Measurements from ENCODE around the gene PRICKLE2.

PRICKLE2 gene

DNA sequence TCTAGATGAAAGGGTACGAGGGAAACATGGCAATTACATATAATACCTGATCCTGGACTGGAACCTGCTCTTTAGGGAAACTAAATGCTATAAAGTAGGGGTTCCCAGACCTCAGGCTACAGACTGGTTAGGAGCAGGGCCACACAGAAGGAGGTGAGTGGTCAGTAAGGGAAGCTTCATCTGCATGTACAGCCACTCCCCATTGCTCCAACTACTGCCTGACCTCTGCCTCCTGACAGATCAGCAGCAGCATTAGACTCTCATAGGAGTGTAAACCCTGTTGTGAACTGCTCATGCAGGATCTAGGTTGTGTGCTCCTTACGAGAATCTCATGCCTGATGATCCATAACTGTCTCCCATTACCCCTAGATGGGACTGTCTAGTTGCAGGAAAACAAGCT, 123.1 kb downstream of the PRICKLE2 start:
- no peak for TF ChIP-seq ZFX (IDR thresholded peaks at IDR 0.05; ENCODE audit: borderline replicate concordance)
- TF ChIP-seq, protein P1, sequence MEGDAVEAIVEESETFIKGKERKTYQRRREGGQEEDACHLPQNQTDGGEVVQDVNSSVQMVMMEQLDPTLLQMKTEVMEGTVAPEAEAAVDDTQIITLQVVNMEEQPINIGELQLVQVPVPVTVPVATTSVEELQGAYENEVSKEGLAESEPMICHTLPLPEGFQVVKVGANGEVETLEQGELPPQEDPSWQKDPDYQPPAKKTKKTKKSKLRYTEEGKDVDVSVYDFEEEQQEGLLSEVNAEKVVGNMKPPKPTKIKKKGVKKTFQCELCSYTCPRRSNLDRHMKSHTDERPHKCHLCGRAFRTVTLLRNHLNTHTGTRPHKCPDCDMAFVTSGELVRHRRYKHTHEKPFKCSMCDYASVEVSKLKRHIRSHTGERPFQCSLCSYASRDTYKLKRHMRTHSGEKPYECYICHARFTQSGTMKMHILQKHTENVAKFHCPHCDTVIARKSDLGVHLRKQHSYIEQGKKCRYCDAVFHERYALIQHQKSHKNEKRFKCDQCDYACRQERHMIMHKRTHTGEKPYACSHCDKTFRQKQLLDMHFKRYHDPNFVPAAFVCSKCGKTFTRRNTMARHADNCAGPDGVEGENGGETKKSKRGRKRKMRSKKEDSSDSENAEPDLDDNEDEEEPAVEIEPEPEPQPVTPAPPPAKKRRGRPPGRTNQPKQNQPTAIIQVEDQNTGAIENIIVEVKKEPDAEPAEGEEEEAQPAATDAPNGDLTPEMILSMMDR (IDR thresholded peaks at IDR 0.05) = no peak
- H3K27ac ChIP-seq = no peak overlapping the region

DNA sequence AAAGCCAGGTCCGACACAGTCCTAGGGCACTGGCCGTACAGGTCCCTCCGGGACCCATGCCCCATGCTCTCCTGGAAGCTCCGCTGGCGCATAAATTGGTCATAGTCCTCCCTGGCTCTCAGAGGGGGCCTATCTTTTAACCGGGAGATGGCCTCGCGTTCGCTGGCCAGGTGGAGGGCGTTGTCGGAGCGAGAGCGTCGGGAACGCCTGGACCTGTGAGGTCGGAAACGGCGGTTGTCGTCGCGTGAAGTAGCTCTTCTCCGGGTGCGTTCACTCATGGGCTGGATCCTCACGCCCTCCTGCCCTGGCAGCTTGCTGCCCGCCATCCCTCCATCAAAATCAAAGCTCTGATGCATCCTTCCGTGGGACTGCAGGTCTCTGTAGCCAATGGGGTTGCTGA, 126.0 kb downstream of the PRICKLE2 start:
- no peak overlapping the region for H3K27ac ChIP-seq
- no peak for TF ChIP-seq ZFX (IDR thresholded peaks at IDR 0.05; ENCODE audit: borderline replicate concordance)
- TF ChIP-seq, protein P1 (IDR thresholded peaks at IDR 0.05) = no peak

DNA sequence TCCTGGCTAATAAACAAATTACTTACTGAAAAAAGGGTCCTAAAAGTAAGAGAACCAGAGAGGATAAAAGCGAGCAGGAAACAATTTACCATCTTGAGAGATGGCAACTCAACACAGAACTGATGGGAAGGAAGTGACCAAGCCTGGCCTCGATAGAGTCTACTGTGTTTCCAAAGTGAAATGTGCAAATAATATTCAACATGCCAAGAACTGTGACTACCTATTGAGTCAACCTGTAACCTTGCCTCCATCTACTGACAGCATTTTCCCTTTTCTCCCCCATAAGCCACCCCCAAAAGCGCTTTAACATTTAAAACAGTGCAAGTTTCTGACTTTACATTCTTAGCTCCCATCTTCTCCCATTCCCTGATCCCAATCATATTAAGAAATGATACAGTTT, 126.6 kb downstream of the PRICKLE2 start:
- no peak overlapping the region for H3K27ac ChIP-seq
- TF ChIP-seq ZFX (IDR thresholded peaks at IDR 0.05; ENCODE audit: borderline replicate concordance) = no peak
- TF ChIP-seq, protein P1 (IDR thresholded peaks at IDR 0.05) = no peak

DNA sequence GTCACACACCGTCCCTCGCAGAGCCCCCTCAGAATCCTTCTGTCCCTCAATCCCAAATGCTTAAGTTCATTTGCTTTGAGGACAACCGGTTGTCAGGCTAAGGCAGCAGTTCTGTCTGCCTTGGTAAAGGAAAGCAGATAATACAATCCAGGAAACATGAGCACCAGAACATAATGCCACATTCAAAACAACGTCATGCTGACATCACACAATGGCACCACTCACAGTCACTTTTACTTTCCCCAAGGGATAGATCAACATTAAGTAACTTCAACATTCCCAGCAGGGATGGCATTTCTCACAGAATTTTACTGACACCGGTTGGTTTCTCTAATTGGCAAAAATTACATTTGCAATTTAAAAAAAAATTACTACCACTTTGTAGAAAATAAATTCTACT, 127.3 kb downstream of the PRICKLE2 start:
- H3K27ac ChIP-seq = no peak overlapping the region
- TF ChIP-seq, protein P1 (IDR thresholded peaks at IDR 0.05) = no peak
- no peak for TF ChIP-seq ZFX (IDR thresholded peaks at IDR 0.05; ENCODE audit: borderline replicate concordance)

DNA sequence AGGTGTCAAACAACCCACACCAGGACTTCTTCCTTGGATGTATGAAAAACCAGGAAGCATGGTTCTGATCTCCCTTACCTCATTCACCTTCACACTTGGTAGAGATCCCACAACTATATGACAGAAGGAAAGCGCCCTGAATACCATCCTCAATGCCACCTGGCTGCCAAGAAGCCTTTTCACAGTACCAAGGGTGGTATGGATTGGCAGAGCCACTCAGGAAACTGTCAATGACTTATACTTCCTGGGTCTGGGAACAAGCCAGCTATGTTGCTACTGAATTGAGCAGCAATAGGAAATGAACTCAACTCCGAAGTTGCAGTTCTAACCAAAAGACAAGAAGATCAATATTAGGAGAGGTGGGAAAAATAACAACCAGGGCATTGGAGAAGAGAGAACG, 129.5 kb downstream of the PRICKLE2 start:
- TF ChIP-seq, protein P1 (IDR thresholded peaks at IDR 0.05) = no peak
- no peak for TF ChIP-seq ZFX (IDR thresholded peaks at IDR 0.05; ENCODE audit: borderline replicate concordance)
- no peak overlapping the region for H3K27ac ChIP-seq

DNA sequence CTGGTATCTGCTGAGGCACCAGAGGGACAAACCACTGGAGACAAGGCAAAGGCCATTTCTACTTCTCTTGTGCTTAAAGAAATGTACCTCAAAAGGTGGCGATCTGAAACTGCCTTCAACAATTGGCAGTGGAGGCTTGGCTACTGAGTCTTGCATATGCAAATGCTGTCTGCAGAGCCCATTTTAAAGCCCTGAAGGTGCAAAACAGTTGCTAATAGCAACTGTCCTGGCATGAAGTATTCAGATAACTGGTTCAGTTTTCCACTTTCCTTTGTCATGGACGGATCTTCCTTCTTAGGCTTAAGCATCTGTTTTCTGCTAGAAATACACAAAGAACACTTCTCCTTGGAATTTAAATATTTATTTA, 130.6 kb downstream of the PRICKLE2 start:
- no peak overlapping the region for H3K27ac ChIP-seq
- TF ChIP-seq ZFX (IDR thresholded peaks at IDR 0.05; ENCODE audit: borderline replicate concordance) = no peak
- TF ChIP-seq, protein P1 (IDR thresholded peaks at IDR 0.05) = no peak

DNA sequence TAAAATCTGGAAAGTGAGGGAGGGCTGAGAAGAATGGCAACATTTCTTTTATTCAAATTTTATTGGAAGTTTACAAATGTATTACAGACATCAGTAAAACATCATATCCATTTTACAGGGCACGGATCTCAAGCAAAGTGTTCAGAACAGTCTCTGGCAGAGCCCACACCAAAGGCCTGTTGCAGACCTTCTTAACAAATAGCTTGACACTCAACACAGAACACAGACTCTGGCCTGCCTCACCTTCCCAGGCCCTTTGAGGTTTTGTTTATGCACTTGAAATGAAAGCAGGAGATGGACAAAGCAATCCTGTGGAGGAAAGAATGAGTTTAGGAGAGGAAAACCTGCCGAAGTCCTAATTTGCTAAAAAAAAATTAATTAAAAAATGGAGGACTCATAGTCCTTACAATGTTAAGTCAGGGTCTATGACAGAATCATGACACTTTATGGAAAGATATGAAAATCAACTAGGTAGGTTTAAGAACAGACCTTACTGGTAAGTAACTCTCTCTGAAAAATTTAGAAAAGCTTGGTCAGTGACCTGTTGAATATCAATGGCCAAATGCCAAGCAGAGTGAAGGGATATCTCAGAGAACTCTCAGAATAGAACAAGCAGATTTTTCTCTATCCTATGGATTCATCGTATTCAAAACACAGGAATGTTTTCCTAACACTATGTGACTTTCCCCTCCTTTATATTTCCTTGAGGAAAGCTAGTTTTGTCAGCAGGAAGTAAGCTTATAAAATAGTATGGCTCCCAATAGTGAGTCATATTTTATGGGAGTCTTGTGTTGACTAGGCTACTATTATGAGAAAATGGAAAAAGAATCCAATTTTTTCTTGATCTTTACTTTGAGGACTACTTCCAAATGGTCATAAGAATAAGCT, 131.2 kb downstream of the PRICKLE2 start:
- TF ChIP-seq, protein P1 (IDR thresholded peaks at IDR 0.05) = no peak
- TF ChIP-seq ZFX (IDR thresholded peaks at IDR 0.05; ENCODE audit: borderline replicate concordance) = no peak

More for the DNA sequence above, 131.2 kb downstream of the PRICKLE2 start:
- H3K27ac ChIP-seq = no peak overlapping the region
